H1 (cell line): ENCODE data around the gene SPOCK2.

Experiments
- CREB1 ChIP-seq: IDR thresholded peaks from 2 replicates; pipeline ENCODE4 v1.6.1; 2012; ENCODE audit warnings: inconsistent platforms
- KDM1A ChIP-seq: fragments of 200-600, 300-600 bp; sonication (generic); IDR thresholded peaks from 2 replicates; pipeline ENCODE4 v1.7.1; 2016; ENCODE audit warnings: mild to moderate bottlenecking, low read length, borderline replicate concordance
- POLR2A ChIP-seq, 2 experiments: IDR thresholded peaks; 1 replicate in 1 of 2; 2 replicates in 1 of 2; pipeline ENCODE4 v1.6.1; 2011; ENCODE audit warnings: low read depth in 2 of 2, low read length in 2 of 2, mild to moderate bottlenecking in 2 of 2; ENCODE audit errors: control extremely low read depth in 1 of 2
- POLR2AphosphoS5 ChIP-seq: IDR thresholded peaks from 2 replicates; pipeline ENCODE4 v1.6.1; 2011; ENCODE audit warnings: low read depth, low read length
- RAD21 ChIP-seq, 2 experiments: IDR thresholded peaks in 1 of 2; conservative IDR thresholded peaks in 1 of 2; 2 replicates each; pipeline ENCODE4 v1.6.1; 2011; ENCODE audit warnings: low read depth in 2 of 2, low read length in 2 of 2, improper control_type of control experiment in 1 of 2, inconsistent platforms in 1 of 2, mild to moderate bottlenecking in 1 of 2, moderate library complexity in 1 of 2
- SRF ChIP-seq: IDR thresholded peaks from 2 replicates; pipeline ENCODE4 v1.6.1; 2011; ENCODE audit warnings: mild to moderate bottlenecking, low read depth, low read length, moderate library complexity
- SUZ12 ChIP-seq: fragments of 200-600 bp; sonication (generic); IDR thresholded peaks from 2 replicates; pipeline ENCODE4 v1.6.1; 2012; ENCODE audit warnings: mild to moderate bottlenecking, inconsistent platforms, low read length, moderate library complexity, mixed read lengths
- TAF1 ChIP-seq: IDR thresholded peaks from 2 replicates; pipeline ENCODE4 v1.6.1; 2011; ENCODE audit warnings: mild to moderate bottlenecking, low read depth, low read length
- TCF12 ChIP-seq: IDR thresholded peaks from 2 replicates; pipeline ENCODE4 v1.6.1; 2011; ENCODE audit warnings: low read depth, mild to moderate bottlenecking, low read length
- YY1 ChIP-seq: IDR thresholded peaks from 2 replicates; pipeline ENCODE4 v1.6.1; 2011; ENCODE audit warnings: low read depth, mild to moderate bottlenecking, low read length
- ZNF274 ChIP-seq: IDR thresholded peaks from 2 replicates; pipeline ENCODE4 v1.7.0; 2012; ENCODE audit warnings: low read length, borderline replicate concordance; ENCODE audit errors: extremely low read depth
- TF ChIP-seq, protein P1 (sequence below), 3 experiments: IDR thresholded peaks; 1 replicate in 2 of 3; 2 replicates in 1 of 3; pipeline versions ENCODE4 v1.5.1 to v1.6.1; 2011; ENCODE audit warnings: low read length in 3 of 3, mild to moderate bottlenecking in 3 of 3, inconsistent platforms in 2 of 3, low read depth in 1 of 3, moderate library complexity in 1 of 3; ENCODE audit not compliant: insufficient read depth in 1 of 3; ENCODE audit errors: control extremely low read depth in 1 of 3

DNA sequence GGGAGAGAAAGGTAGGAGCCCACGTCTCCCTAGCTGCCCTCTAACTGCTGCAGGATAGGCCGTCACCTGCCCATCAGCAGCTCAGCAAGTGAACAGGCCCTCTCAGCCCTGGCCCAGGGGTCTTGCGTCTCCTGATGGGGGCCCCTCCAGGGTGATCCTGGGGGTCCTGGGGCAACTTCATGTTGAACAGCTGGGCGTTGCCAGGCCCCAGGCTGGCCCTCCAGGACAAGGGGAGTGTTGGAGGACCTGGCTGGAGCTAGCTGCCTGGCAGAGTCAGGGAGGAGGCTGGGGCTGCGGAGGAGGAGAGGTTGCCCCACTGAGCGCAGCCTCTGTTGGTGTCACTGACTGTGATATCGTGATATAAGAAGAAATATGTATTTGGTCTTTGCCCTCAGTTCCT, 34.7 kb downstream of the SPOCK2 start:
- TF ChIP-seq TAF1 (no peak), POLR2AphosphoS5 (no peak), KDM1A (no peak), YY1 (no peak), POLR2A (IDR thresholded peaks at IDR 0.05; ENCODE audit: control extremely low read depth in 1 of 2, low read depth in 2 of 2, low read length in 2 of 2) (no peak), SRF (no peak), RAD21 (IDR thresholded peaks at IDR 0.05 in 1 of 2, conservative IDR thresholded peaks at IDR 0.05 in 1 of 2; ENCODE audit: low read depth in 2 of 2, low read length in 2 of 2) (no peak), CREB1 (no peak), SUZ12 (no peak), ZNF274 (no peak), TCF12 (no peak)
- TF ChIP-seq, protein P1, sequence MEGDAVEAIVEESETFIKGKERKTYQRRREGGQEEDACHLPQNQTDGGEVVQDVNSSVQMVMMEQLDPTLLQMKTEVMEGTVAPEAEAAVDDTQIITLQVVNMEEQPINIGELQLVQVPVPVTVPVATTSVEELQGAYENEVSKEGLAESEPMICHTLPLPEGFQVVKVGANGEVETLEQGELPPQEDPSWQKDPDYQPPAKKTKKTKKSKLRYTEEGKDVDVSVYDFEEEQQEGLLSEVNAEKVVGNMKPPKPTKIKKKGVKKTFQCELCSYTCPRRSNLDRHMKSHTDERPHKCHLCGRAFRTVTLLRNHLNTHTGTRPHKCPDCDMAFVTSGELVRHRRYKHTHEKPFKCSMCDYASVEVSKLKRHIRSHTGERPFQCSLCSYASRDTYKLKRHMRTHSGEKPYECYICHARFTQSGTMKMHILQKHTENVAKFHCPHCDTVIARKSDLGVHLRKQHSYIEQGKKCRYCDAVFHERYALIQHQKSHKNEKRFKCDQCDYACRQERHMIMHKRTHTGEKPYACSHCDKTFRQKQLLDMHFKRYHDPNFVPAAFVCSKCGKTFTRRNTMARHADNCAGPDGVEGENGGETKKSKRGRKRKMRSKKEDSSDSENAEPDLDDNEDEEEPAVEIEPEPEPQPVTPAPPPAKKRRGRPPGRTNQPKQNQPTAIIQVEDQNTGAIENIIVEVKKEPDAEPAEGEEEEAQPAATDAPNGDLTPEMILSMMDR (IDR thresholded peaks at IDR 0.05; ENCODE audit: control extremely low read depth in 1 of 3, insufficient read depth in 1 of 3, low read depth in 1 of 3, low read length in 3 of 3) = no peak
